Mesenchymal stem cell (in vitro differentiated cells and primary cell): Measurements from ENCODE around the gene FAM114A1.
A peak's percentile ranks its signal among the peaks of the same experiment; 100 is the strongest.

Experiments
- DNase-seq: peaks from one replicate; pipeline ENCODE4 v3.0.0-alpha.2; 2013
- H2AFZ ChIP-seq: one replicate; pipeline ENCODE4 v1.6.1; 2013; ENCODE audit warnings: low read depth, mild to moderate bottlenecking, control low read depth, inconsistent platforms, low read length, moderate library complexity
- H2AK5ac ChIP-seq: 2 replicates; pipeline ENCODE4 v1.6.1; 2013; ENCODE audit warnings: low read length, moderate library complexity, mild to moderate bottlenecking, inconsistent platforms; ENCODE audit not compliant: severe bottlenecking
- H2BK120ac ChIP-seq: one replicate; pipeline ENCODE4 v1.6.1; 2013; ENCODE audit warnings: low read depth, mild to moderate bottlenecking, inconsistent platforms, low read length, moderate library complexity
- H2BK12ac ChIP-seq, 2 experiments: one replicate each; pipeline ENCODE4 v1.6.1; 2013; ENCODE audit warnings: inconsistent platforms in 2 of 2, low read length in 2 of 2, mild to moderate bottlenecking in 2 of 2, moderate library complexity in 2 of 2, control low read depth in 1 of 2
- H2BK15ac ChIP-seq: one replicate; pipeline ENCODE4 v1.6.1; 2013; ENCODE audit warnings: mild to moderate bottlenecking, low read depth, inconsistent platforms; ENCODE audit not compliant: poor library complexity, severe bottlenecking
- H2BK5ac ChIP-seq: 2 replicates; pipeline ENCODE4 v1.6.1; 2013; ENCODE audit warnings: low read depth, mild to moderate bottlenecking, low read length, control low read depth, inconsistent platforms; ENCODE audit not compliant: poor library complexity, severe bottlenecking
- H3K14ac ChIP-seq, 2 experiments: one replicate each; pipeline ENCODE4 v1.6.1; 2013; ENCODE audit warnings: inconsistent platforms in 2 of 2, low read length in 2 of 2, control low read depth in 1 of 2, mild to moderate bottlenecking in 1 of 2, moderate library complexity in 1 of 2
- H3K18ac ChIP-seq, 2 experiments: one replicate each; pipeline ENCODE4 v1.6.1; 2013; ENCODE audit warnings: inconsistent platforms in 2 of 2, low read length in 2 of 2, control low read depth in 1 of 2, low read depth in 1 of 2, mild to moderate bottlenecking in 1 of 2
- H3K23ac ChIP-seq, 2 experiments: one replicate each; pipeline ENCODE4 v1.6.1; 2013; ENCODE audit warnings: inconsistent platforms in 2 of 2, low read length in 2 of 2, mild to moderate bottlenecking in 2 of 2, moderate library complexity in 2 of 2, control low read depth in 1 of 2
- H3K27ac ChIP-seq: 2 replicates; pipeline ENCODE4 v1.5.1; 2013; ENCODE audit warnings: mild to moderate bottlenecking, moderate library complexity, low read length, control low read depth, inconsistent platforms; ENCODE audit not compliant: poor library complexity, severe bottlenecking
- H3K27me3 ChIP-seq, 2 experiments: 2 replicates each; pipeline versions ENCODE4 v1.6.1 to v1.7.0; 2013; ENCODE audit warnings: low read length in 2 of 2, mild to moderate bottlenecking in 2 of 2, moderate library complexity in 2 of 2, control low read depth in 1 of 2, inconsistent platforms in 1 of 2; ENCODE audit not compliant: control insufficient read depth in 1 of 2, insufficient read depth in 1 of 2
- H3K36me3 ChIP-seq, 2 experiments: 2 replicates each; pipeline versions ENCODE4 v1.6.1 to v1.7.0; 2013; ENCODE audit warnings: low read length in 2 of 2, control low read depth in 1 of 2, inconsistent platforms in 1 of 2, low read depth in 1 of 2, mild to moderate bottlenecking in 1 of 2; ENCODE audit not compliant: insufficient read depth in 2 of 2, control insufficient read depth in 1 of 2
- H3K4ac ChIP-seq, 2 experiments: one replicate each; pipeline ENCODE4 v1.6.1; 2013; ENCODE audit warnings: inconsistent platforms in 2 of 2, low read length in 2 of 2, mild to moderate bottlenecking in 2 of 2, moderate library complexity in 2 of 2, control low read depth in 1 of 2, low read depth in 1 of 2
- H3K4me1 ChIP-seq: 2 replicates; pipeline ENCODE4 v1.6.1; 2013; ENCODE audit warnings: low read depth, low read length, control low read depth; ENCODE audit not compliant: control insufficient read depth, insufficient read depth
- H3K4me2 ChIP-seq: 2 replicates; pipeline ENCODE4 v1.6.1; 2013; ENCODE audit warnings: low read length, mild to moderate bottlenecking, inconsistent platforms; ENCODE audit not compliant: poor library complexity, severe bottlenecking
- H3K4me3 ChIP-seq, 2 experiments: 2 replicates each; pipeline versions ENCODE4 v1.5.1 to v1.7.0; 2013; ENCODE audit warnings: low read length in 2 of 2, mild to moderate bottlenecking in 2 of 2, control low read depth in 1 of 2, low read depth in 1 of 2; ENCODE audit not compliant: insufficient read depth in 1 of 2
- H3K79me1 ChIP-seq: replicated peaks from 2 replicates; pipeline ENCODE4 v1.6.1; 2013; ENCODE audit warnings: mild to moderate bottlenecking, control low read depth, low read length, inconsistent platforms; ENCODE audit not compliant: poor library complexity, severe bottlenecking
- H3K9ac ChIP-seq: 2 replicates; pipeline ENCODE4 v1.7.0; 2013; ENCODE audit warnings: mild to moderate bottlenecking, low read length, moderate library complexity
- H3K9me3 ChIP-seq: 2 replicates; pipeline ENCODE4 v1.7.0; 2013; ENCODE audit warnings: mild to moderate bottlenecking, low read length; ENCODE audit not compliant: control insufficient read depth
- H4K8ac ChIP-seq: one replicate; pipeline ENCODE4 v1.6.1; 2013; ENCODE audit warnings: inconsistent platforms, mild to moderate bottlenecking, low read length, moderate library complexity
- H4K91ac ChIP-seq: one replicate; pipeline ENCODE4 v1.6.1; 2013; ENCODE audit warnings: mild to moderate bottlenecking, low read length, inconsistent platforms
- WGBS: methylation state at CpG from one replicate; pipeline ENCODE4 v1.1.7; 2013; ENCODE audit warnings: mixed read lengths; 5-methylcytosine and 5-hydroxymethylcytosine counted together

The FAM114A1 gene

GRCh38 chr4:38902695-38903094 is 35.1 kb downstream of the FAM114A1 start:
- no peak overlapping the region for H3K4me3 ChIP-seq
- no peaks in the 10 kb centered on the region for H3K27me3 ChIP-seq
- H3K23ac ChIP-seq: no peak overlapping the region
- H3K18ac ChIP-seq: no peak overlapping the region
- no peak overlapping the region for H3K9ac ChIP-seq
- H3K36me3 ChIP-seq: peaks cover 19 to 94% of the 10 kb centered on the region in 2 experiments
- no peak overlapping the region for H2BK120ac ChIP-seq
- H3K9me3 ChIP-seq: no peaks in the 10 kb centered on the region
- no peak overlapping the region for H2BK12ac ChIP-seq
- no peak overlapping the region for H3K4me2 ChIP-seq
- peaks cover 2% of the 10 kb centered on the region for H3K4me1 ChIP-seq
- no peak overlapping the region for H4K91ac ChIP-seq
- no peak overlapping the region for H3K27ac ChIP-seq
- no peak for DNase-seq
- no peak overlapping the region for H4K8ac ChIP-seq
- no peak overlapping the region for H2BK5ac ChIP-seq
- no peak overlapping the region for H2AFZ ChIP-seq
- no peak overlapping the region for H2AK5ac ChIP-seq
- H3K14ac ChIP-seq: no peak overlapping the region
- H3K4ac ChIP-seq: no peak overlapping the region
- peaks cover 37% of the 10 kb centered on the region for H3K79me1 ChIP-seq
- H2BK15ac ChIP-seq: no peak overlapping the region

GRCh38 chr4:38904090-38904666 is 36.6 kb downstream of the FAM114A1 start:
- Histone ChIP-seq H3K9me3 (no peaks in the 10 kb centered on the region), H2BK120ac (no peak overlapping the region), H3K27ac (peak overlapping the region; percentile 17), H2BK12ac (no peak overlapping the region), H2BK15ac (no peak overlapping the region), H4K91ac (no peak overlapping the region), H3K79me1 (peaks cover 34% of the 10 kb centered on the region), H4K8ac (no peak overlapping the region), H3K9ac (no peak overlapping the region), H2AK5ac (no peak overlapping the region), H3K36me3 (peaks cover 19 to 96% of the 10 kb centered on the region in 2 experiments), H2AFZ (no peak overlapping the region), H3K4me3 (no peak overlapping the region), H3K18ac (no peak overlapping the region), H3K4ac (no peak overlapping the region), H3K4me2 (no peak overlapping the region), H3K27me3 (no peaks in the 10 kb centered on the region), H3K14ac (no peak overlapping the region), H3K4me1 (peaks cover 2% of the 10 kb centered on the region), H2BK5ac (no peak overlapping the region), H3K23ac (no peak overlapping the region)
- DNase-seq: no peak
- whole genome bisulfite sequencing: 83% methylated on average over 9 of the region's 10 CpGs

DNA sequence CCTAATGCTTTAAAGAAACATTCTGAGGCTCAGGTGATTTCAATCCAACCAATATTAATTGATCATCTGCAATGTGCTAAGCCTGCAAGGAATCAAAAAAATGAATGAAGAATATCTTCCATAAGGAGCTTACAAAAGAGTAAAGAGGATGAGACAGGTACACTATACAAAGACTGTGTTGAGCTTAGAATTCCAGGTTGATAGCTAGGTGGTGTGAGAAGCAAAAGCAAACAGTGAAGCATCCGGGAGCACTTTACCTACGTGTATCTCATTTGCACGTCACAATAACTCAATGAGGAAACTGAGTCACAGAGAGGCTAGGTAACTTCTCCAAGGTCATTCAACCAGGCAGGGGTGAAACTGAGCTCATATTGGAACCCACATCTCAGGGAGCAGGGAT is 37.1 kb downstream of the FAM114A1 start:
- H3K4me2 ChIP-seq: no peak overlapping the region
- no peak overlapping the region for H3K27ac ChIP-seq
- H2AFZ ChIP-seq: no peak overlapping the region
- H2BK5ac ChIP-seq: no peak overlapping the region
- peaks cover 2% of the 10 kb centered on the region for H3K4me1 ChIP-seq
- H3K27me3 ChIP-seq: no peaks in the 10 kb centered on the region
- no peak for DNase-seq
- no peak overlapping the region for H3K23ac ChIP-seq
- H2BK120ac ChIP-seq: no peak overlapping the region
- H3K4ac ChIP-seq: no peak overlapping the region
- peaks cover 20 to 96% of the 10 kb centered on the region in 2 experiments for H3K36me3 ChIP-seq
- H3K14ac ChIP-seq: no peak overlapping the region
- no peak overlapping the region for H2BK15ac ChIP-seq
- H2BK12ac ChIP-seq: no peak overlapping the region
- no peak overlapping the region for H3K4me3 ChIP-seq
- peaks cover 35% of the 10 kb centered on the region for H3K79me1 ChIP-seq
- H3K9ac ChIP-seq: no peak overlapping the region
- no peak overlapping the region for H2AK5ac ChIP-seq
- H3K18ac ChIP-seq: no peak overlapping the region
- no peak overlapping the region for H4K91ac ChIP-seq
- WGBS: 97% methylated on average over 3 of the region's 3 CpGs
- no peak overlapping the region for H4K8ac ChIP-seq
- H3K9me3 ChIP-seq: no peaks in the 10 kb centered on the region

DNA sequence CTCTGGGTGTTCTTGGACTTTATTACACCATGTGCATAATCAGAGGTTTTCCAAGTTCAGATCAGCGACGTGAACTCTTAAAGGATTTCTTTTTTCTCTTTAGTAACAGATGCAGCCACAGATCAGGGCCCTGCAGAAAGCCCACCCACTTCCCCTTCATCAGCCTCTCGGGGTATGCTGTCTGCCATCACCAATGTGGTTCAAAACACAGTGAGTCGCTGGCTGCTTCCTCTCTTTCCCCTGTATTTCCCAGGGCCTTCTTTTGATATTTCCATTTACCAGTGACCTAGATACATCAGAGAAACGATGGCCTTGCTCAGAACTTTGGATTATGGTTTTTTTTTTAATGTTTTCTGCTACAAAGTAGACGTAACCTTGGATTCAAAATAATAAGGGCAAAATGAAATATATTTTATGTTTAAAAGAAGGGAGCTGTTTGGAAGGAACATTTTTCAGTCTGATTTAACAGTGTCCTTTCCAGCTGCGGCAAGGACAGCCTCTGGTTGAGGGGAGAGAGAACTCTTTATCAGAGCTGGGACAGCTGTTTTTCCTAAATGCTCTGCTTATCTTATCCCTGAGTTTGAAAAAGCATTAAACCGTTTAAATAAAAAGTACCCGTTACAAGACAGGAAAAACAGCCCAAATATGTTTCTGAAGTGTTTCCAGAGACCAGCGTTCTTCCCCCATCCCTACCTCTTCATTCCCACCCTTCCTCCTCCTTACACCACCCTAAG is 38.2 kb downstream of the FAM114A1 start:
- Histone ChIP-seq H3K4me3 (no peak overlapping the region), H3K79me1 (peaks cover 40% of the 10 kb centered on the region), H3K4me1 (peaks cover 2% of the 10 kb centered on the region), H3K9me3 (no peaks in the 10 kb centered on the region), H3K27ac (no peak overlapping the region), H2BK15ac (no peak overlapping the region), H2AK5ac (no peak overlapping the region), H2AFZ (no peak overlapping the region), H2BK5ac (no peak overlapping the region), H3K23ac (no peak overlapping the region), H3K18ac (no peak overlapping the region), H3K4ac (no peak overlapping the region), H4K8ac (no peak overlapping the region), H3K27me3 (no peaks in the 10 kb centered on the region), H3K14ac (no peak overlapping the region), H3K9ac (no peak overlapping the region), H3K4me2 (no peak overlapping the region), H2BK120ac (no peak overlapping the region), H4K91ac (no peak overlapping the region), H3K36me3 (peaks cover 31 to 97% of the 10 kb centered on the region in 2 experiments), H2BK12ac (no peak overlapping the region)
- WGBS: 84% methylated on average over 9 of the region's 10 CpGs
- DNase-seq: no peak
